ENCODE measurements around the gene GRHL1. TPM values are rescaled to one million over a fixed set of nuclear protein-coding genes. Genes with fewer than 3 reads are reported as not detected.

The GRHL1 gene
- total RNA-seq, 8 experiments from 2014 or later = 0.36 to 4.8 (median 2.9) TPM

GRCh38 chr2:9952286-9952737 is 819 bp downstream of the GRHL1 start:
- 13 to 100% (median 28%) methylated on average over 1 to 12 of the region's 15 CpGs for WGBS, 10 experiments
- Histone ChIP-seq H3K4me1 (replicated peaks in 1 of 2) (peaks cover 0 to 4% of the 10 kb centered on the region in 2 donors), H3K4me3 (peak overlapping the region; percentile 59 to 93 (median 81)), H3K27ac (no peak overlapping the region)
- no peak for ATAC-seq (replicated peaks in 6 of 8)
- in situ Hi-C loops (cut with MboI; ENCODE audit: low pct_unique_long_range_greater_than_20kb in 2 of 9, low sequenced_read_pairs in 9 of 9, unreplicated experiment in 9 of 9) = no loop called here

GRCh38 chr2:9952856-9953503 is 1.5 kb downstream of the GRHL1 start:
- Histone ChIP-seq H3K27ac (no peak overlapping the region), H3K4me1 (replicated peaks in 1 of 2) (peaks cover 0 to 4% of the 10 kb centered on the region in 2 donors), H3K4me3 (peak overlapping the region in 2 of 5 donors; percentile 59 to 81)
- ATAC-seq (replicated peaks in 6 of 8) = no peak
- in situ Hi-C loops (cut with MboI; ENCODE audit: low pct_unique_long_range_greater_than_20kb in 2 of 9, low sequenced_read_pairs in 9 of 9, unreplicated experiment in 9 of 9) = no loop called here
- 54 to 91% (median 75%) methylated on average over 1 to 8 of the region's 8 CpGs for WGBS, 10 experiments

DNA sequence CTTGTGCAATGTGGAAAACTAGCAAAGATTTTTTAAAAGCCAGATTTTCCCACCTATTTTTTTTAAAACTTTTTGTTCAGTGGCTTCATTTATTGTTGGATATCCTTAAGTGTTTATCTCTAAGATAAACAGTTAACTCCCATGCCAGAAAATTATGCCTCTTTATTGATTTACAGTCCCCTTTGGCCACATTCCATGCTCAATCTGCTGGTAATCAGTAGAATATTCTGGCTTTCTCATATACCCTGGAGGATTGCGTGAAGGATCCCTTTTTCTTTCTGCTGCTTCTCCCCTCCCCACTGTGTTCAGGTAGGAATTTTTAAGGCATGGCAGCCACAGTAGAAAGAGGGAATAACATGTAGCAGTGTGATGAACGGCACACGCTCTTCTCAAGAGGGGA is 2.6 kb downstream of the GRHL1 start:
- peaks cover 0 to 4% of the 10 kb centered on the region in 2 donors for H3K4me1 ChIP-seq (replicated peaks in 1 of 2)
- WGBS, 10 experiments = 50 to 95% (median 78%) methylated on average over 1 to 3 of the region's 3 CpGs; no CpG with 5 or more reads in 2 of the 10 experiments
- in situ Hi-C loops (cut with MboI; ENCODE audit: low pct_unique_long_range_greater_than_20kb in 2 of 9, low sequenced_read_pairs in 9 of 9, unreplicated experiment in 9 of 9) = no loop called here
- ATAC-seq (replicated peaks in 6 of 8) = no peak
- H3K27ac ChIP-seq = no peak overlapping the region
- H3K4me3 ChIP-seq = no peak overlapping the region

DNA sequence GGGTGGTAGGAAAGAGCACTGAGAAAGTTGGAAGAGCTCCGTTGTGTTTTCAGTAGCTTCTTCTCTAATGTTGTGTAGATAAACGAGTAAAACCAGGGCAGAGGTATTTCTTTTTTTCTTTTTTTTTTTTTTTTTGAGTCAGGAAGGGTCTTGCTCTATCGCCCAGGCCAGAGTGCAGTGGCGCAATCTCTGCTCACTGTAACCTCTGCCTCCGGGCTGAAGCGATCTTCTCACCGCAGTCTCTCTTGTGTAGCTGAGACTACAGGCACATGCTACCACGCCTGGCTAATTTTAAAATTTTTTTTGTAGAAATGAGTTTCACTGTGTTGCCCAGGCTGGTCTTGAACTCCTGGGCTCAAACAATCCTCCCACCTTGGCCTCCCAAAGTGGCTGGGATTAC is 6.6 kb downstream of the GRHL1 start:
- Histone ChIP-seq H3K4me1 (replicated peaks in 1 of 2) (peaks cover 8 to 9% of the 10 kb centered on the region in 2 donors), H3K27ac (no peak overlapping the region), H3K4me3 (no peak overlapping the region)
- 79 to 100% (median 94%) methylated on average over 1 to 8 of the region's 8 CpGs for WGBS, 10 experiments
- ATAC-seq (replicated peaks in 6 of 8) = no peak
- in situ Hi-C loops (cut with MboI; ENCODE audit: low pct_unique_long_range_greater_than_20kb in 2 of 9, low sequenced_read_pairs in 9 of 9, unreplicated experiment in 9 of 9) = no loop called here

DNA sequence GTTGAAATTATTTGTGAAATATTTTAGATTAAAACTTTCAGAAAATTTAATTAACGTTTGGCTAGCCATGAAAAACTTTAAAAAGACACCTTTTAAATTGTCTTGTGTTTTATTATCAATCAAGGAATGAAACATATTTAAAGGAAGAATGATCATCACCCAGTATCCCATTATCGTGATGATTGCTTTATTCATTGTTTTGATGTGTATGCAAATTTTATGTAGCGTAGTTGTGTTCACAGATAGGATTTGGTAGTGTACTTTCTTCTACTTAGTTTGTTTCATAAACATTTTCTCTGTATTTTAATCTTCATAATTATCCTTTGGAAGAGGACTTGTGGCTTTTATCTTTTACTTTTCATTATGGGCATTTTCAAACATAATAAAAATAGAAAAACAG is 7.8 kb downstream of the GRHL1 start:
- H3K4me1 ChIP-seq (replicated peaks in 1 of 2) = peaks cover 8 to 9% of the 10 kb centered on the region in 2 donors
- no peak for ATAC-seq (replicated peaks in 6 of 8)
- in situ Hi-C loops (cut with MboI; ENCODE audit: low pct_unique_long_range_greater_than_20kb in 2 of 9, low sequenced_read_pairs in 9 of 9, unreplicated experiment in 9 of 9) = no loop called here
- H3K4me3 ChIP-seq = no peak overlapping the region
- no peak overlapping the region for H3K27ac ChIP-seq
- WGBS, 10 experiments = 43 to 100% (median 86%) methylated on average over 1 to 3 of the region's 3 CpGs; no CpG with 5 or more reads in 1 of the 10 experiments

DNA sequence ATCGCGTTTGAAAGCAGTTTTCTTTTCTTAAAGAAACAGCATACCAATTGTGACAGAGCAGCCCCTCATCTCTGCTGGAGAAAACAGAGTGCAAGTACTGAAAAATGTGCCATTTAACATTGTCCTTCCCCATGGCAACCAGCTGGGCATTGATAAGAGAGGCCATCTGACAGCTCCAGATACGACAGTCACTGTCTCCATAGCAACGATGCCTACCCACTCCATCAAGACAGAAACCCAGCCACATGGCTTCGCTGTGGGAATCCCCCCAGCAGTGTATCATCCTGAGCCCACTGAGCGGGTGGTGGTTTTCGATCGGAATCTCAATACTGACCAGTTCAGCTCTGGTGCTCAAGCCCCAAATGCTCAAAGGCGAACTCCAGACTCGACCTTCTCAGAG is 9.5 kb downstream of the GRHL1 start:
- Histone ChIP-seq H3K4me3 (no peak overlapping the region), H3K4me1 (replicated peaks in 1 of 2) (peaks cover 8 to 9% of the 10 kb centered on the region in 2 donors), H3K27ac (no peak overlapping the region)
- 16 to 100% (median 51%) methylated on average over 1 to 9 of the region's 10 CpGs; no CpG with 5 or more reads in 1 of the 10 experiments for WGBS, 10 experiments
- in situ Hi-C loops (cut with MboI; ENCODE audit: low pct_unique_long_range_greater_than_20kb in 2 of 9, low sequenced_read_pairs in 9 of 9, unreplicated experiment in 9 of 9) = no loop called here
- ATAC-seq (replicated peaks in 6 of 8) = peak in 5 of 8 experiments; percentile 58 to 98 (median 75)

DNA sequence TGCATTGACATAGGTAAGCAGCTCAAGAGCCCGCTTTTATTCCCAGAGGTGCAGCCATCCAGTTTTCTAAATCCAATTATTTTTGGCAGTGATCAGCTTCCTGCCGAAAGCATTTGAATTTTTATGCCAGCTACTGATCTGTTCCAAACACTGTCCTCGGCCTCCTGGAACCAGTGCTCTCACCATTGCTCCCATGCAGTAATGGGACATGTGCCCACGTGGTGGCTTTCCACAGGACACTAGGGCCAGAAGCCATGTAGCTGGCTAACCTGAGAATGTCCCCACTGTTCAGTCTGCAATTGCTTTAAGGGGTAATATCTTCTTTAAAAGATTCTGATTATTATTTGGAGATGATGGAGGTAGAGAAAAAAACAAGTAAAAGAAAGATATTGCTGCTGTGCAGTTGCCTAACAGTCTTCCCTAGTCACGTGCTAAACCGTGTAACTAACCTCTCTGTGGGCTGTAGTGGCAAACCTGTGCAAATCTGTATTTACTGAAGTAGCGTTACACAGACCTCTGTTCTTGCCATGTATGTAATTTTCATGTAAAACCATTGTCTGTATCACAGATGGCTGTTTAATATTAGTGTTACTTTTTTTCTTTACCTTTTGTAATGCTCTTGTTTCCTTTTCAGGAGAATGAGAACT is 13.0 kb downstream of the GRHL1 start:
- ATAC-seq (replicated peaks in 6 of 8) = no peak
- WGBS, 10 experiments = 70 to 100% (median 93%) methylated on average over 1 to 4 of the region's 7 CpGs
- in situ Hi-C loops (cut with MboI; ENCODE audit: low pct_unique_long_range_greater_than_20kb in 2 of 9, low sequenced_read_pairs in 9 of 9, unreplicated experiment in 9 of 9) = no loop called here
- H3K4me1 ChIP-seq (replicated peaks in 1 of 2) = peaks cover 11 to 19% of the 10 kb centered on the region in 2 donors
- H3K27ac ChIP-seq = no peak overlapping the region
- no peak overlapping the region for H3K4me3 ChIP-seq

GRCh38 chr2:9965119-9965822 is 13.8 kb downstream of the GRHL1 start:
- peaks cover 11 to 19% of the 10 kb centered on the region in 2 donors for H3K4me1 ChIP-seq (replicated peaks in 1 of 2)
- in situ Hi-C loops (cut with MboI; ENCODE audit: low pct_unique_long_range_greater_than_20kb in 2 of 9, low sequenced_read_pairs in 9 of 9, unreplicated experiment in 9 of 9) = no loop called here
- no peak for ATAC-seq (replicated peaks in 6 of 8)
- WGBS, 10 experiments = 79 to 94% (median 89%) methylated on average over 4 to 8 of the region's 8 CpGs
- H3K27ac ChIP-seq = no peak overlapping the region
- H3K4me3 ChIP-seq = no peak overlapping the region

GRCh38 chr2:9966491-9967022 is 15.1 kb downstream of the GRHL1 start:
- no peak for ATAC-seq (replicated peaks in 6 of 8)
- H3K4me1 ChIP-seq (replicated peaks in 1 of 2) = peaks cover 4 to 10% of the 10 kb centered on the region in 2 donors
- in situ Hi-C loops (cut with MboI; ENCODE audit: low pct_unique_long_range_greater_than_20kb in 2 of 9, low sequenced_read_pairs in 9 of 9, unreplicated experiment in 9 of 9) = no loop called here
- no peak overlapping the region for H3K4me3 ChIP-seq
- 39 to 98% (median 75%) methylated on average over 1 to 3 of the region's 3 CpGs for WGBS, 10 experiments
- no peak overlapping the region for H3K27ac ChIP-seq

- peak in 2 of 8 experiments; percentile 94 to 95 for ATAC-seq (replicated peaks in 6 of 8)
- H3K27ac ChIP-seq = no peak overlapping the region
- in situ Hi-C loops (cut with MboI; ENCODE audit: low pct_unique_long_range_greater_than_20kb in 2 of 9, low sequenced_read_pairs in 9 of 9, unreplicated experiment in 9 of 9) = no loop called here
- H3K4me1 ChIP-seq (replicated peaks in 1 of 2) = peaks cover 4 to 10% of the 10 kb centered on the region in 2 donors
- no peak overlapping the region for H3K4me3 ChIP-seq
- WGBS, 10 experiments = 33 to 100% (median 79%) methylated on average over 1 to 11 of the region's 11 CpGs
Measured at GRCh38 chr2:9967053-9967775, 15.7 kb downstream of the GRHL1 start.

GRCh38 chr2:9968553-9969497 is 17.3 kb downstream of the GRHL1 start:
- H3K4me1 ChIP-seq (replicated peaks in 1 of 2) = peaks cover 4 to 13% of the 10 kb centered on the region in 2 donors
- peak in 1 of 8 experiments; percentile 83 for ATAC-seq (replicated peaks in 6 of 8)
- H3K27ac ChIP-seq = no peak overlapping the region
- H3K4me3 ChIP-seq = no peak overlapping the region
- WGBS, 10 experiments = 81 to 100% (median 88%) methylated on average over 1 to 10 of the region's 10 CpGs; no CpG with 5 or more reads in 1 of the 10 experiments
- in situ Hi-C loops (cut with MboI; ENCODE audit: low pct_unique_long_range_greater_than_20kb in 2 of 9, low sequenced_read_pairs in 9 of 9, unreplicated experiment in 9 of 9) = no loop called here
